HG03354 (cell line): Measurements from ENCODE around the gene KRT72.

Experiments
- ATAC-seq: cut with Tn5 transposase; IDR thresholded peaks from one replicate; pipeline ENCODE4 v1.9.1; 2021; ENCODE audit warnings: mild to moderate bottlenecking; ENCODE audit not compliant: unreplicated experiment, poor library complexity, severe bottlenecking

Gene KRT72

DNA sequence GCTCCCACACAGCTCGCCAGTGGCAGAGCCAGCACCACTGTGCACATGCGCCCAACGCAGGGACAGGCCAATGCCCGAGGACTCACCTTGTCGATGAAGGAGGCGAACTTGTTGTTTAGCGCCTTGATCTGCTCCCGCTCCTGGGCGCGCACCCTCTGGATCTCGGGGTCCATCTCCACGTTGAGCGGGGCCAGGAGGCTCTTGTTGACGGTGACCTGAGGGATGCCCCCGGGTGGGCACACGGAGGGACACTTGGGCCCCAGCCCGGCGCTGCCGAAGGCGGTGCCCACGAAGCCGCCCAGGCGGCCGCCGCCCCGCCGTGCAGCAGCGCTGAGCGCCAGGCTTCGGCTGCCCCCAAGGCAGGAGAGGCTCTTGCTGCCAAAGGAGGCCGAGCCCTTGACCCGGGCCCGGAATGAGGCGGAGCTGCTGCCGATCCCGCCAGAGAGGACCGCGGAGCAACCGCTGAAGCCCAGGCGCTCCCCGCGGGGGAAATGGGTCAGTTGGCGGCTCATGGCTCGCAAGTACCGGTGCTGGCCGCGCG is at the start of gene KRT72:
TSS of gene KRT72 (minus strand) at position 523 of the 541 bp plus-strand sequence. CDS start at position 512, 11 bp downstream.
- no peak for ATAC-seq

DNA sequence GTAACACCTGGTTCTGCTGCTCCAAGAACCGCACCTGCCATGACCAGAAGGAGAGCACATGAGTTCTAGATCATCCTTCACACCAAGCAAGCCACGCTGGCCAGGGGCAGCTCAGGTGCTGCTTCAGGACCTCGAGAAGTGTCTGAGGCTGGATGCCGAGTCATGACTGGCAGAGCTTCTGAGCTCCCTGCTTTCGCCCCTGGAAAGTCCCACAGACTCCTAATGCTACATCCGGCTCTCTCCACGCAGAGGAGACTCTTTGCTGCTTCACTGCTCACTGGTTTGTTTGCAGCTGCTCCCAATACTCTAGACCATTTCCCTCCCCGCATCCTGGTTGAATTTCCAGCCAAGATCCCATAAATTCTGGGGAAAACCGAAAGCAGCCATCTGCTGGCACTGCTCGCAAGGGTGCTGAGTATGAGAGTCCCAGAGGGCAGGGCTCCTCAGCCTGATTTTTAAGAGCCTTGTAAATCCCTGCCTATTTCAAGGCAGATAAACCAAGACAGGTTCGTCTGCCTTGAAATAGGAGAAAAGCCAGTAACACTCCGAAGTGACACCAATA is 49.3 kb upstream of the KRT72 start:
- no peak for ATAC-seq

DNA sequence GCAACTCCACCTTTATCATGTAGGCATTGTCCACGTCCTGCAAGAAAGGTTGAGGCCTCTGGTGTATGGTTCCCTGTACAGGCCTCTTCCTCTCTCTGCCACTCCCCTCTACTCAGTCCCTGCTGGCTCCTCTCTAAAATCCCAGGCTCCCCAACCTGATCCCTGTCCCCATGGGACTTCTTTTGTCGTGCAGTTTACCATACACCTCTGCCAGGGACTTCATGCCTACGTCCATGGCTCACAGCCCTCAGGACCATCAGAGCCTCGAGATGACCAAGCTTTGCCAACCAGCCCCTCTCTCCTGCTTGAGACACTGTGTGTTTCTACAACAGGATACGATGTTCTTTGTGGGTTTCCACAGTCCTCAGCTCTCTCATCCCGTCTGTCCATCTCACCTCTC is 47.8 kb upstream of the KRT72 start:
- ATAC-seq = no peak

DNA sequence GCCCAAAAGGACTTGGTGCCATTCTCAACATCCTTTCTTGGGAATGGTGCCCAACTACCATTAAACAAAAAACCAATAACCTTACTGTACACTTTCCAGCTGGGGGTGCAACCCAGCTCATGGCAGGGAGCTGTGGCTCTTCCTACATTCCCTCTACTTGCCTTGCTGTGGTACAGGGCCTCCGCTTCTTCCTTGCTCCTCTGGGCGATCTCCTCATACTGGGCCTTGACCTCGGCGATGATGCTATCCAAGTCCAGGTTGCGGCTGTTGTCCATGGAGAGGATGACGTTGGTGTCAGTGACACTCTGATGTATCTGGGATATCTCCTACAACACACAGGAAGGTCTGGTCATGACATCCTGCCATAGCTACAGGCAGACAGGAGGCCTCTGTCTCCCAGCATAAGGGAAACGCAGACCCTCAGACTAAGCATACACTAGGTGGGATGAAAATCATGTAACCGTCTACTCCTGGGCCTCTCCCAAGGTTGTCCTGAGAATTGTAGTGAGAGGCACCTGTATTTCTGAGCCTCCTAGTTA is 46.8 kb upstream of the KRT72 start:
- ATAC-seq = no peak

DNA sequence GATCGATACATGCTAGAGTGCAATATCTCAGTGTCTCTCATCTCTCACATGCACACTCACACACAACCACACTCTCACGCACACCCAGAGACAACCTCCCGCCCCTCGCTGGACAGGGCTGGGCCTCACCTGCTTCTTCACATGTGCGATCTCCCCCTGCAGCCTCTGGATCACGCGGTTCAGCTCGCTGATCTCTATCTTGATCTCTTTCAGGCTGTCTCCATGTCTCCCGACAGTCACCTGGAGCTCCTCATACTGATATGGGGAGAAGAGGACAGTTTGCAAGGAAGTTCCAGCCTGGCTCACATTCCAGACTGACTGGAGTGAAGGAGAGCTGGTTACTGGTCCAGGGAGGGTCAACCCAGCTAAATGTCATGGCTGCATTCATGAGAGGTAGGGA is 46.3 kb upstream of the KRT72 start:
- no peak for ATAC-seq

DNA sequence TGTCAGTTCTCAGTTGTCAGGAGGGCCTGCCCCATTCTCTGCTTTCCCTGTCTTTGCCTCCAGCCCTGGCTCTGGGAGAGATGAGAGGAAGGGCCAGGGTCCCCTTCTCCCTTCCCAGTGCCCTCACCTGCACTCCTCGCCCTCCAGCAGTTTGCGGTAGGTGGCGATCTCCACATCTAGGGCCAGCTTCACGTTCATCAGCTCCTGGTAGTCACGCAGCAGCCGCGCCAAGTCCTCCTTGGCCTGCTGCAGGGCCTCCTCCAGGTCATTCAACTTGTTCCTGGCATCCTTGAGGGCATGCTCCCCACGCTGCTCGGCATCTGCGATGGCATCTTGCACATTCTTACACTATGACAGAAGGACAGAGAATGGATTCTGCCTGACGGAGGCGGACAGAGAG is 45.4 kb upstream of the KRT72 start:
- ATAC-seq = no peak

DNA sequence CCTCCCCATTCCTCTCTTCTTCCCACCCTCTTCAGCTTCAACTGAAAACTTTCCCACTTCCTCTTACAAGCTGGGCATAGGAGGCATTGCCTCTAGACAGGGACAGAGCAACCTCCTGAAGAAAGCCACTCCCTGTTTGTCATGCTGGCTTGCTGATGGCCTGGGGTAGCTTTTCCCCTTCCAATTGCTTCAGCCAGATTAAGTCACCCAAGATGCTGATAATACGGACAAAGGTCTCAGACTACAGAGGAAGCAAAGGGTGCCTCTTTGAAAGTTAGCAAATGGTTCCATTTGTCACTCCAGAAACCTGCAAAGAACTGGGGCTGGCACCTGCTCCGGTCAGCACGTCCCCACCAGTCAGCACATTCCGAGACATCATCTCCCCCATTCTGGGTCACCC is 44.7 kb upstream of the KRT72 start:
- ATAC-seq = no peak

DNA sequence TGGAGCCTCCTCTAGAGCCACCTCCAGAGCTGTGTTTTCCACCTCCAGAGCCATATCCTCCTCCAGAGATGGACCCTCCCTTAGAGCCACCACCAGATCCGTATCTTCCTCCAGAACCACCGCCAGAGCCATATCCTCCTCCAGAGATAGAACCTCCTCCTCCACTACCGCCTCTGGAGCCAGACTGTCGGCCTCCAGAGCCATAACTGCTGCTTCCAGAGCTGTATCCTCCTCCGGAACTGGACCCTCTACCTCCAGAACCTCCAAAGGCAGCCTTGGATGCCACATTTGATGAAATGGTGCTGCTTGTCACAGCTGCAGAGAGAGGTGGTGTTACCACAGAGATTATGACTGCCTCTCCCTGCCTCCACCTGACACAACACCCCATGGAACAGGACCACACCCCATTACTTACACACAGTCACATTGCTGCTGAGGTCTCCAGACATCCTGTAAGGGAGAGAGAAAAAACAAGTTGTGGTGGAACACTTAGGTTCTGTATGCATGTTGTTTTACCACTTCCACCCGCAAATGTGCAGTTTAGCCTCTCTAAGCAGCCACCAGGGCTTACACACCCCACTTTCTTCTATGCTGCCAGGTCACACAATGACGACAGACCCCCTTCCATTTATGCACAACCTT is 44.0 kb upstream of the KRT72 start:
- no peak for ATAC-seq

DNA sequence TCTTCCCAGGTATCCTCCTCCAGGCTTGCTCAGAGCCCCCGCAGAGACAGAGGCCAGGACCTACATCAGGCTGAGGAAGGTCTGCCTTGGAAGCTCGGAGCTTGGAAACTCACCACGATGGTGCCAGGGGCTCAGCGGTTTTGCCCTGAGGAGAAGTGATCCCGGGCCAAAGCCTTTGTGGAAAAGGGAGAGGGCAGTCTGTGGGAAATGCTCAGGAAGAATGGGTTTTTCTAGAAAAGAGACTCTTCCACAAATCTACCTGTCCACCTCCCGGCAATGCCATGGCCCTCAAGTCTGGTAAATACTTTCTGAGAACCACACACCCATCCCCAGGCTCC is 42.8 kb upstream of the KRT72 start:
- no peak for ATAC-seq

DNA sequence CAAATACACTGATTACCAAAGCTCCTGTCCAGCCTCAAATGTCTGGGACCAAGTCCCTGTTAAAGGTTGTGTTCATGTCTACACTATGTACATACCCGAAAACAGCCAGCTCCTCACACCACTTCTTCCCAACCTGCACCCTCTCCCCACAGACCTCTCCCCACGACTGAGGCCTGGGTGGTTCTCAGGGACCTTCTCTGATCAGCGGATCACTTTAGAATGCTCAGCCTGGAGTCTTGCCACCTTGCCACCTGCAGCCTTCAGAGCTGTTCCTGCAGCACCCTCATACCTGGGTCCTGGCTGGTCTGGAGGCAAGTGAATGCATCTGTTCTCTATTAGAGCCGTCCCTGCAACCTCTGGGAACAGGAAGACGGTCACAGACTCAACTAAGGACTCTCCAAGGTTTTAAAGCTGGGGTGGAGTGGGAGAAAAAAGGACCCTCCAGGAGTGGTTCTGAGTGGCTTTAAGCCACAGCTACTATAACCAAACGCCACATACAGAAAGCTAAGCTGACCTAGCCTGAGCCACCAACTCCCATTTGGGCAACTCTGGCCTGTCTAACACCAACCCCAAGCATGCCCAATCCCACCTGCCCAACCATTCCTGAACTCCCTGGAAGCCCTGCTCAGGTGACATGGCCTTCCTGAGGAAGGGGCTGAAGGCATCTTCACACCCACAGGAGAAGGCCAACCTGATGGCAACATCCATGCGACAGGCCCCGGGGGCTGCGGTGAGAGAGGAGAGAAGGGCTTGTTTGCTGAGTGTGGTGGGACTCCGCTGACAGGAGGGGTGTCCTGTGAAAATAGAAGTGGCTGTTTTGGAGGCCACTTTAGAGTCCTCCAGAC is 42.2 kb upstream of the KRT72 start:
- no peak for ATAC-seq

DNA sequence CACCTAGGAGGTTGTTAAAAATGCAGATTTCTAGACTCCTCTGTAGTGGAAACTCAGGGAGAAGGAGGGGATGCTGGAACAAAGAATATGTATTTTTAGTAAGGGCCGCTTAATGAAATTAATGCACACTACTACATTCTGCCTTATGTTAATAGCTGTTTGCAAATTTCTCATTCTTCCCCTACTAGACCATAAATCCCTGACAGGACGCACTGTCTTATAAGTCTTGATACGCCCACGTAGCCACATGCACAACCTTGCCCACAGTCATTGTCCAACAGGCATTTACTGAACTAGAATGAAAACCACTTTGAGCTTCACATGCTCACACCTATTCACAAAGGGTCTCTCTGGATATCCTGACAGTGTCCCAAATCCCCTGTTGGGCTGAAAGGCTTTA is 40.2 kb upstream of the KRT72 start:
- no peak for ATAC-seq

DNA sequence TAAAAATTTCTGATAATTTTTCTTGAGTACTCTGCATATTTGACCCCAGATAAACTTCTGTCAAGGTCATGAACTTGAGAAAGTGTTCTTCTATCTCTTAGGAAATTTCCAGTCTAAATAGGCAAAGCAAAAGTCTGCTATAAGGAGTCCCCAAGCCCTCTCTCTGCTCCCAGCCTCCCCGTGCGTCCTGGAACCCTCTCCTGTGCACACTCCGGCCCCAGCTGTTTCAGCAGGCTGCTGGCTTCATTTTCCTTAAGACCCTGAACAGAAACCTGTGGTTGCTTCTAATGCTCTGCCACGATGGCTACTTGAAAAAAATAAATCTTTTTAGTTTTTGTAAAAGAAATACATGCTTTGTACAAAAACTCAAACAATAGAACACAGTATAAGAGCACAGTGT is 36.0 kb upstream of the KRT72 start:
- no peak for ATAC-seq

DNA sequence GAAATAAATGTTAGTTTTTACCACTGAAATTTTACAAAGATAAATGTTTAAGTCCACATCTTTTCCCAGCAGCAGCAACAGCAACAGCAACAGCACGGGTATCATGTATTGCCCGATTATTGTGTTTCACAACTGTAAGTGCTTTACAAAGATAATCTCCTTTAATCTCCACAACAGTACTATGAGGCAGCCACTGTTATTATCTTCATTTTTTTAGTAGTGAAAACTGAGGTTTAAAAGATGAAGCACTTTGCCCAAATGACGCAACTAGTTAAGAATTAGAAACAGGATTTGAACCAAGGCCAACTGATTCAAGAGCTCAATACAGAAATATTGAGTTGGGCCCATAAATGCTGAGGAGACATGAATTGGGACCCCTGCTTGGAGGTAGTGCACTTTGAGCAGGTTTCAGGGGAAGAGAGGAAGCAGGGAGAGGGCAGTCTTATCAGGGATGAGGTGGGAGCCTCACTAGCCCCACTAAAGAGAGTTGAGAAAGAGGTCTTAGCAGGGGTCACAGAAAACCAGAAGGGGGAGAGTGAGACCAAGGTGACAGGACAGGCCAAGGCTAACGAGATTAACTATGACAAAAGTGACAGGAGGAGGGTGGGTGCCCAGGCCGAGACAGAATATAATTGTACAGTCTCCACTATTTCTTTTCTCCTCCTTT is 35.5 kb upstream of the KRT72 start:
- ATAC-seq = no peak

DNA sequence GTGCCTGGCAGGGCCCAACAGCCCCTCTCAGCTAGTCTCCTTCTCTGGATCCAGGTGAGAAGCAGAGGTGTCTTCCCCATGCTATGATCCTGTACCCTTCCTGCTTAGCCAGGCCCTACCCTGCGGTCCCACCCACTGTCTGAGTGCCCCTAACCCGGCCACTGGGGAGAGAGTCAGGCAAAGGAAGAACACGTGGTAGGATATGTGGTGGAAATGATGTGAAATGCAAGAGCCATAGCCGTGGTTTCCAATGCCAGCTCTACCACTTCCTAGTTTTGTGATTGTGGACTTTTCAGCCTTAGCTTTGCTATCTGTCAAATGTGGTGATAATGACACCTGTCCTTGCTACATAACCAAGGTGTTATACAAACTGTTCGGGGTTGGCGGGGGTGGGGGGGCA is 34.9 kb upstream of the KRT72 start:
- no peak for ATAC-seq

DNA sequence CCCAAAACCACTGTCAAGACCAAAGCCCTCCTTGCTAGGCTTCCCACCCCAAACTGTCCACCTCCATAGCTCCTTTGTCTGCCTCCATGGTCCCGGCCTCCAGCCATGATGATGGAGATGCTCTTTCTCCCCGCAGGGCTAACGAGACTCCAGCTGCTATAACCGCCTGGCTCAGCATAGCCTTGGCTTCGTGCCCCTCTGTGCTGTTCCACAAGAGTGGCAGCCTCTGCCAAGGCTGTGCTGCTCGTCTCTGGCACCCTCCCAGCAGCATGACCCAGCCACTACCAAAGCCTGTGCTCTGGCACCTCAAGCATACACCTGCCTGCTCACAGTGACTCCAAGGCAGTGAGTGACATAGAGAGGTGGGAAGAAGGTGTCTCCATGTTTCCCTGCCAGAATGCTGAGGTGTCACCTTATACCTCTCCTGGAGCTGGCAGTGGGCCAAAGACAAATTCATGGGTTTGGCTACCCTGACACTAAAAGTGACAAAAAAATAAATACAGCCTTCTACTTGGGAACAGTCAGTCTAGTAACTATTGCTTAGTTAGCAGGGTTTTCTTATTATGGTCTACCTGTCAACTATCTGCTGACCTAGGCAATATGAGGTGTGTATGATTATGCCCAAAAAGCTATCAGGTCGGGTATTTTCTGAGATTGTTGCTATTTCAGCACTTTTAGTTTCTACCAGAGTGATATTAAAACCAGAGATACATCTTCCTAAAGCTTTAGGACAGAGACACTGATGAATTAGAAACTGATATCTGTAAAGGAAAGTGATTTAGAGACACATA is 33.2 kb upstream of the KRT72 start:
- no peak for ATAC-seq

DNA sequence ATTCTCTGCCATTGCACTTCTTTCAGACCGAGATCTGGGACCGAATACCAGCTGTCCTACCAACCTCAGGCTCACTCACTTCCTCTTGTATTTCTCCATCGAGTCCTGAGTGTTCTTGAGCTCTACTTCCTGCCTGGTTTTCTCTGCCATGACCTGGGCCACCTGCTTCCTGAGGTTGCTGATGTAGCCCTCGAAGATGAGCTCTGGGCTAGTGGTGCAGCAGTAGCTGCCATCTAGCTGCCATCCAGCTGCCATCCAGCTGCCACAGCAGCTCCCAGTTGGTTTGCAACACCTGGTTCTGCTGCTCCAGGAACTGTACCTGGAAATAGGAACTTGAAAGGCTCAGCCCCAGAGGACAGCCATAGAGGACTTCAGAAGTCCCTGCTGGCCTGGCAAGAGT is 32.1 kb upstream of the KRT72 start:
- ATAC-seq = no peak

DNA sequence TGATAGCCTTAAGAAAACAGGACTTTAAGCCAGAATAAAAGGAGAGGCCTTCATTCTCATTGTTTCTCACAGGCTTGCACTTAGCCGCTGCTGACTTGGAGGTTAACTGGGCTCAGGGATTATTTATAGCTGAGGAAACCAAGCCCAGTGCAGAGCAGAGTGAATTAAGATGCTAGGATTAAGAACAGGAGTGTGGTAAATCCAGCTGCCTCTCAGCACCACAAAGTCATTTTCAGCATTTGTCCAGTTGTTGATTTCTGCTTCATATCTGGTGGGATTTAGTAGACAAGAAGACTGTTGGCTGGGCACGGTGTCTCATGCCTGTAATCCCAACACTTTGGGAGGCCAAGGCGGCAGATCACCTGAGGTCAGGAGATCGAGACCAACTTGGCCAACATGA is 31.4 kb upstream of the KRT72 start:
- no peak for ATAC-seq

DNA sequence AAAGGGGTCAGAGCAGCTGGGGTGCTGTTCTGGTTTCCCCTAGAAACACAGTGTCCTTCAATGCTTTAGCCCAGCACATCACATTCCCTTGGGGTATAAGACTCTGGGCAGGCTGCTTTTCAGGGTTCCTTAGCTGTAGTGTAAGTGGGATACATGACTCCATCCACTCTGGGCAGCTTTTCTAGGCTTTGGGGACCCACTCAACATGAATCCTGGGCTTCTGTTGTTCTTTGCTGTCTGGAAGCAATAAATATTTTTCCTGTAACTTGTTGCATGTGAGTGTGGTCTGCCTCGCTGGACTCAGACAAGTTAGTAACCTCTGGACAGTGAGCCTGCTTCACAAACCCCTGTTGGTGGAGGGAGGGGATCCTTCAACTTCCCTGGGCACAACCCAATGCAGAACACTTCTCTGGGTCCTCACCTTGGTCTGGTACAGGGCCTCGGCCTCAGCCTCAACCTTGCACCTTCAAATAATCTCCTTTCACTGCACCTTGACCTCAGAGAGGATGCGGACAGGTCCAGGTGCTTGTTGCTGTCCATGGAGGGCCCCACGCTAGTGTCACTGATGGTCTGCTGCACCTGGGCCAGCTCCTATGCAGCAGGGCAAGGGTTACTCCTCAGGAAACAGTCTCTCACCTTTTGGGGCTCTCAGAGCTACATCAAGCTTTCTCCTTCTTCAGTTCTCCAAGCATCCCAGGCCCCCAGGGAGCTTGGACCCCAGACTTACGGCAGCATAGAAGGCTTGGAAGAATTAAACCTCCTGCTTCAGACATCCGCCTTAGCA is 30.6 kb upstream of the KRT72 start:
- ATAC-seq = no peak

DNA sequence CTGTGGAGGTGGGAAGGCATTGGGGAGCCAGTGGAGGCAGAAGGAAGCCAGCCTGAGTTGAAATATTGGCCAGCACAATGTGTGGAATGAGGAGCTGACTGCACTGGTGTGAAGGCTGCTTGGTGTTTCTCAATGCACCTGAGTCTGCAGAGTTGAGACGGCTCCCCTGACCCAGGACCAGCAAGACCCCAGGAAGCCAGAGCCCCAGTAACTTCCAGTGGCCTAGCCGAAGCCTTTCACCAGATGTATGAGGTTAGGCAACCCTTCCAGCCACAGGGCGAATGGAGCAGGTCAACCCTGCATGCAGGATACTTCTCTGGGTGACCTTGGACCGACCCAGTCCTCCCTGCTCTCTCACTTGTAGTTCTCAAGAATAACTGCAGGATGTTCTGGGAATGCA is 30.0 kb upstream of the KRT72 start:
- no peak for ATAC-seq
